ENCODE data around the gene NHSL1. TPM values are rescaled to one million over a fixed set of nuclear protein-coding genes. Genes with fewer than 3 reads are reported as not detected.

The NHSL1 gene
- total and polyA plus RNA-seq, 9 donors, result 0.84 to 7.1 (median 2.6) TPM

GRCh38 chr6:138403324-138403800 lies 95.9 kb downstream of the NHSL1 start:
- peak overlapping the region; percentile 82 to 98 for H3K27ac ChIP-seq
- peak; percentile 36 to 62 (median 61) for DNase-seq
- H3K9me3 ChIP-seq, result no peaks in the 10 kb centered on the region
- peak overlapping the region; percentile 95 for H3K4me3 ChIP-seq
- peaks cover 3% of the 10 kb centered on the region for H3K4me1 ChIP-seq (ENCODE audit: insufficient read depth)
- 1% methylated on average over 28 to 30 of the region's 30 CpGs for WGBS, 3 donors
- TF ChIP-seq, protein P1, sequence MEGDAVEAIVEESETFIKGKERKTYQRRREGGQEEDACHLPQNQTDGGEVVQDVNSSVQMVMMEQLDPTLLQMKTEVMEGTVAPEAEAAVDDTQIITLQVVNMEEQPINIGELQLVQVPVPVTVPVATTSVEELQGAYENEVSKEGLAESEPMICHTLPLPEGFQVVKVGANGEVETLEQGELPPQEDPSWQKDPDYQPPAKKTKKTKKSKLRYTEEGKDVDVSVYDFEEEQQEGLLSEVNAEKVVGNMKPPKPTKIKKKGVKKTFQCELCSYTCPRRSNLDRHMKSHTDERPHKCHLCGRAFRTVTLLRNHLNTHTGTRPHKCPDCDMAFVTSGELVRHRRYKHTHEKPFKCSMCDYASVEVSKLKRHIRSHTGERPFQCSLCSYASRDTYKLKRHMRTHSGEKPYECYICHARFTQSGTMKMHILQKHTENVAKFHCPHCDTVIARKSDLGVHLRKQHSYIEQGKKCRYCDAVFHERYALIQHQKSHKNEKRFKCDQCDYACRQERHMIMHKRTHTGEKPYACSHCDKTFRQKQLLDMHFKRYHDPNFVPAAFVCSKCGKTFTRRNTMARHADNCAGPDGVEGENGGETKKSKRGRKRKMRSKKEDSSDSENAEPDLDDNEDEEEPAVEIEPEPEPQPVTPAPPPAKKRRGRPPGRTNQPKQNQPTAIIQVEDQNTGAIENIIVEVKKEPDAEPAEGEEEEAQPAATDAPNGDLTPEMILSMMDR (IDR thresholded peaks at IDR 0.05), result no peak
- TF ChIP-seq EP300 (IDR thresholded peaks at IDR 0.05) (no peak), POLR2A (IDR thresholded peaks at IDR 0.05) (no peak)
- no peaks in the 10 kb centered on the region for H3K36me3 ChIP-seq
- intact Hi-C loops (cut with DNase I), result loop anchor here in 1 of 4 donors (10.0 kb wide), 1 partner anchor 289 kb away; no protein-coding TSS in a partner anchor
- H3K27me3 ChIP-seq, result no peaks in the 10 kb centered on the region

DNA sequence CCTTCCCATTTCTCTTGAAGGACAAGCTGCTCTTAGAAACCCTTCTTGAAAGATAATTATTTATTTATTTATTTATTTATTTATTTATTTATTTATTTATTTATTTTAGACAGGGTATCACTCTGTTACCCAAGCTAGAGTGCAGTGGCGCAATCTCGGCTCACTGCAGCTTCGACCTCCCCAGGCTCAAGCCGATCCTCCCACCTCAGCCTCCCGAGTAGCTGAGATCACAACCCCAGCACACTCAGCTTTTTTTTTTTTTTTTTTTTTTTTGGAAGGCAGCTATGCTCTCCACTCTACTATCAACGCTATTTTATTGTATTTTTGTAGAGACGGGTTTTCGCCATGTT lies 96.5 kb downstream of the NHSL1 start:
- Histone ChIP-seq H3K4me1 (ENCODE audit: insufficient read depth) (peaks cover 3% of the 10 kb centered on the region), H3K27ac (peak overlapping the region in 1 of 2 donors; percentile 98), H3K36me3 (no peaks in the 10 kb centered on the region), H3K4me3 (peak overlapping the region; percentile 95), H3K27me3 (no peaks in the 10 kb centered on the region), H3K9me3 (no peaks in the 10 kb centered on the region)
- intact Hi-C loops (cut with DNase I), result loop anchor here in 1 of 4 donors (10.0 kb wide), 1 partner anchor 288 kb away; no protein-coding TSS in a partner anchor
- WGBS, 3 donors, result 81 to 89% (median 89%) methylated on average over 8 of the region's 8 CpGs
- DNase-seq, result no peak
- TF ChIP-seq, protein P1 (IDR thresholded peaks at IDR 0.05), result no peak
- TF ChIP-seq EP300 (IDR thresholded peaks at IDR 0.05) (no peak), POLR2A (IDR thresholded peaks at IDR 0.05) (no peak)

- Histone ChIP-seq H3K4me1 (ENCODE audit: insufficient read depth) (peaks cover 3% of the 10 kb centered on the region), H3K9me3 (no peaks in the 10 kb centered on the region), H3K27ac (no peak overlapping the region), H3K36me3 (no peaks in the 10 kb centered on the region), H3K27me3 (no peaks in the 10 kb centered on the region), H3K4me3 (no peak overlapping the region)
- 87 to 88% (median 87%) methylated on average over 14 of the region's 14 CpGs for WGBS, 3 donors
- no peak for DNase-seq
- TF ChIP-seq POLR2A (IDR thresholded peaks at IDR 0.05) (no peak), EP300 (IDR thresholded peaks at IDR 0.05) (no peak)
- TF ChIP-seq, protein P1 (IDR thresholded peaks at IDR 0.05), result no peak
- intact Hi-C loops (cut with DNase I), result loop anchor here in 1 of 4 donors (10.0 kb wide), 1 partner anchor 287 kb away; no protein-coding TSS in a partner anchor
Observed at GRCh38 chr6:138401960-138402837, 97.1 kb downstream of the NHSL1 start.

GRCh38 chr6:138400326-138400725 lies 99.0 kb downstream of the NHSL1 start:
- no peak overlapping the region for H3K4me3 ChIP-seq
- TF ChIP-seq POLR2A (IDR thresholded peaks at IDR 0.05), result no peak
- TF ChIP-seq EP300 (IDR thresholded peaks at IDR 0.05), result no peak
- TF ChIP-seq, protein P1 (IDR thresholded peaks at IDR 0.05), result no peak
- no peak overlapping the region for H3K27ac ChIP-seq
- no peak for DNase-seq
- H3K36me3 ChIP-seq, result no peaks in the 10 kb centered on the region
- no peaks in the 10 kb centered on the region for H3K27me3 ChIP-seq
- H3K9me3 ChIP-seq, result no peaks in the 10 kb centered on the region
- WGBS, 3 donors, result 70 to 83% (median 82%) methylated on average over 3 of the region's 3 CpGs
- intact Hi-C loops (cut with DNase I), result loop anchor here in 1 of 4 donors (10.0 kb wide), 1 partner anchor 286 kb away; no protein-coding TSS in a partner anchor
- H3K4me1 ChIP-seq (ENCODE audit: insufficient read depth), result peaks cover 3% of the 10 kb centered on the region

Measured in ovary (tissue), 9 donors.